HG02884 (cell line): Measurements from ENCODE around the gene TMEM163.
"Not testable (repeated sequence)": the region's sequence is repeated elsewhere in the genome, so short reads cannot be mapped to it uniquely, and the experiment has no call there.

Experiments
- ATAC-seq: cut with Tn5 transposase; IDR thresholded peaks from one replicate; pipeline ENCODE4 v1.9.1; 2021; ENCODE audit warnings: mild to moderate bottlenecking, moderate library complexity; ENCODE audit not compliant: unreplicated experiment

Gene TMEM163

DNA sequence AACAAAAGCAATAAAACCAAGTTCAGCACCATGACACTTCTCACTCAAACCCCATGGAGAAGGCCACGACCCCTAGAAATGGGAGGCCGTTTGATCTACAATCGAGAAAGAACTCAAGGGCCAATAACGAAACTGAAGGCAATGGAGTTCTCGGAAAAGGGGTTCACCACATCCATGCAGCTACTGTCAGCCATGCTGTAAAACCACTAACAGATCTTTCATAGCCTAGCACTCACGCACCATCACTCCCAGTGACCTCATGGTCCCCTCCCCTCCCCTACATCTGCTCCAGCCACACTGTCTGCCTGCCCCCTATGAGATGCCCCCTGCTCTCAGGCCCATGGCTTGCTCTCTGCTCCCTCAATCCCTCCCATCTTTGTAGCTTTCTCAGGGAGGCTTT, 135.3 kb downstream of the TMEM163 start:
- no peak for ATAC-seq

DNA sequence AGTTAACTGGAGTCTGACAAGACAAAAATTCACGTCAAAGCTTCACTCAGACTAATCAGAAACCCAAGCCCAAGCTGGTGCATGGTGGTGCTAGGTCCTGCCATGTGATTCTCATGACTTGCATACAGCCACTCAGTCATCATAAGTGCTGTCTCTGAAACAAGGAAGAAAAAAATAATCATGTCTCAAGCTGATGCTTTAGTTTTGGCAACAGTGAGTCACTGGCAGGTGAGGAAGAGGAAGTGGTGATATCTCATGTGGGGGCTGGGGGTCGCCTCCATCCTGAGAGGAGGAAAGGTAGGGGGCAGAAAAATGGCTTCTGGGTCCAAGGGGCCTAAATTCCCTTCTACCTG, 136.3 kb downstream of the TMEM163 start:
- ATAC-seq = no peak

DNA sequence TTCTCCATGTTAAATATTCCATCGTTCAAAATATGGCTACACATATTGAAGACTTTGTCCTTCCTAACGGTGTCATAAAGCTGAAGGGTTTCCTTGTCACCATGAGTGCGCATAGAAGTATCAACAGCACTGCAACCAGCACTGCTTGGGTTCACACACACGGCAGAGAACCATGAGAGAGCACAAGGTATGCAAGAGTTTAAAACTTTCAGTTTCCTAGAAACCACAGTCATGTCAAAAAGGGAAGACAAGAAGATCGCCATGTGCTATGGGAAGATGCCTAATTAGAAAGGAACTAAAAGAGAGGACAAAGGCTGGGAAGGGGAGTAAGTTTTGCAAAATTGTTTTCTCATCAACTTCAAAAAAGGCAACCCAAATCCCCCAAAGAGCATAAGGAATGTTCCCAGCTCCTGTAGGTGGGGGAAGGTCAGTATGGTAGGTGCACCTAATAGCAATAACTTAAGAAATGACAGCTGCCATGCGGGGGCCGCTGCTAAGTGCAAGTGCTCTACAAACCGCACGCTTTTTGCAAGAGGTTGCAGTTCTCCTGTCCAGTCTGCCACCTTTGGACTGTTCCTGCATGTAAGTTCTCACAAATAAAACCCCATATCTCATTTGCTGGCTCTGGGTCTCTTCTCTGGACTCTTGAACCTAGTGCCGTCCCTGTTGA, 136.8 kb downstream of the TMEM163 start:
- peak; percentile 71 for ATAC-seq

DNA sequence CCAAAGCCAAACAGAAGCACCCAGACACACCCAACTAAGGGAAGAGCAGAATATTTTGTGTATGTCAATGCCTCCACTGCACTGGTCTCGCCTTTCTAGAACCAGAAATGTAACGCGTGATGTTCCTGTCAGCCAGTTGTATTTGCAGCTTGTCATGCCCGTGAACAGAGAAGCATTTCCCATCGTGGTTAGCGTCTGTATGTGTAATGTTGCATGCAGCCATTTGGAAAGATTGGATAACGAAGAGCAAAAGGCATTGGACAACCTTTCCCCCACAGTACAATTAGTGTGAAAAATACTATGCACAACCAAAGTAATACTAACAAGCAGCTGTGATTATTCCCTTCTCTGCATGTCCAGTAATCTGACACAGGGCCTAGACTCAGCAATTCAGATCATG, 140.5 kb downstream of the TMEM163 start:
- ATAC-seq = no peak

DNA sequence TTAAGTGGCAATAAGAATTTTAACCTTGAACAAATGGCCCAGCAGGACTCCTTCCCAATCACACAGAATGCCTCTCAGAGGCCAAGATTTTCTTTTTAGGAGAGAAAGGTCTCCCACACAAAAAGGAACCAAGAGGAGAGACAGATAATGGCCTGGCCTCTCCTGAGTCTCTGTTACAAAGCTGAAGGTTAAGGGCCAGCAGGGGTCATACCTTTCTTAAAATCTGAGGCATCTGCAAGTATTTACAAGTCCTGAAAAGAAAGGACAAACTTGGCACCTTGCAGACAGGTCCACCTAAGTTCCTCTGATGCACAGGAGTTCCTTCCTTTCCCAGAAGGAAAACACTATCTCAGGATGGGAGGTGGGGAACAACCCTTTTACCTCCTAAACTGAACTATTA, 142.3 kb downstream of the TMEM163 start:
- ATAC-seq = no peak

DNA sequence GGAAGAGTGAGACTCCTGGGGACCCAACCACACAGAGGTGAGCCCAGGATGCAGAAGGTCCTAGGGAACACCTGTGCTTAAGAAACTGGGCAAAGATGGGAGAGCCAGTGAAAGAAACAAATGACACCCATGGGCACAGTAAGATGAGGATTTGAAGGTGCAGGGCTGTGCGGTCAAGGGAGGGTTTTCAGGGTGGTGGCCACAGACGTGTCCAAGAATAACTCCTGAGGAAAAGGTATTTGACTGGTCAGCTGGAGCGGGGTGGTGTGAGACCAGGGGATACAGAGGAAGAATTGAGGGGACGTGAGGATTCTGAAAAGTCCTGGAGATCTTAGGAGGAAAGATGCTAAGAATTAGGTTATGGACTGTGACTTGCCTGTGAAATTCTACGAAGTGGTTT, 142.9 kb downstream of the TMEM163 start:
- no peak for ATAC-seq

DNA sequence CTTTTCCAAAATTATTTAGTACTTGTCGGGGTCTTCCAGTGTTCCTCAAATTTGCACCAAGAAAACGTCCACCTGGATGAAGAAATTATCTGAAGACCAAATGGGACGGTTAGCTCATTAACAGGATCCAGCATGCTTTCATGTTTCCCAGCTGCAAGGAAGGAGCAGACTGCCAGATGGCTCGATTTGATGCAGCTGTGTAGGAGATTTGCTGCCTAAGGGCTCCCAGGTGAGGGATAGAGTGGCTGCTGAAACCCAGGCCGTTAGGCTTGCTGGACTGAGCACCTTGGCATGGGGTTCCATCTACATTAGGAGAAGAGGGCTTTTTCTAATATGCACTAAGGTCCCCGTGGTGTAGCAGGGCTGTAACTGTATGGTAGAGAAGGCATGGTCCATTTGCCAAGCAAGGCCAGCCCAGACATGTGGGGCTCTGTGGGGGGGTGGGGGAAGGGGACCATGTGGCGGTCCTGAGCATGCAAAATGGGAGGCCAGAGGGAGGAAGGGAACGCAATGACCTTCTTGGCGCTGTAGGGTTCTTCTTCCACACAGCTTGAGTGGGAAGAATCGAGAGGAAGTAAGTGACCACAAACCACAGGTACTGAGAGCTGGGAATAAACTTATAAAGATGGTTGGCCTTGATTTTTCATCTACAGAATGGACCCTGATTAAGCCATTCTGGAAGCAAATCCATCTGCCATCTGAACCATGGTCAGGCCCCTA, 144.0 kb downstream of the TMEM163 start:
- no peak for ATAC-seq

DNA sequence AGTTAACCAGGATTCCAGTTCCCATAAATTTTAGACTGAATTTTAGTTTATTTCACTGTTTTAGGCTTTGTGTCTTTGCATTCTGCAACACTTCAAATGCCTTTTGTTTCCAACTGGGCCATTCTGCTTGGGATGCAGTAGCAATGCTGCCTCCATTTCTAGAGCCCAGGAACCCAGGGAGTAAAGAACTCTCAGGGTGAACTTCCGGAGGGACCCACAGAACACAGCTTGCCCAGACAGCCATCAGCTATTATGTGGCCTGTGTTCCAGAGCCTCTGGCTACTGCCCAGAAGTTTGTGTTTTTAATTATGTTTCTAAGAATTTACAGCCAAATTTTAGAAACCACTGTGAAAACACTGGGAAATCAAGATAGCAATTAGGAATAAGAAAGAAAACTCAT, 145.1 kb downstream of the TMEM163 start:
- no peak for ATAC-seq

DNA sequence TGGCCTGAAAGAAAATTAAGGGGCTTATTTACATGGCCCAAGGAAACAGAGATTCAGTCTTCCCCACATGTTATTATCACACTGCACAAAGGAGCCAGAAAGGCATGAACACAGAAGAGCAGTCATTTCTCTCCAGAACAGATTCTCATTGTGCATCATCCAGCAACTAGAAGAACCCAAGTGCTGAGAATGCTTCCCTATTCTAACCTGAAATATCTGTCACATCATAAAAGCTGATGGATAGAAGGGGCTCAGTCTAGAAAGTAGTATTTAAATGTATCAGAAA, 145.8 kb downstream of the TMEM163 start:
- ATAC-seq = no peak

DNA sequence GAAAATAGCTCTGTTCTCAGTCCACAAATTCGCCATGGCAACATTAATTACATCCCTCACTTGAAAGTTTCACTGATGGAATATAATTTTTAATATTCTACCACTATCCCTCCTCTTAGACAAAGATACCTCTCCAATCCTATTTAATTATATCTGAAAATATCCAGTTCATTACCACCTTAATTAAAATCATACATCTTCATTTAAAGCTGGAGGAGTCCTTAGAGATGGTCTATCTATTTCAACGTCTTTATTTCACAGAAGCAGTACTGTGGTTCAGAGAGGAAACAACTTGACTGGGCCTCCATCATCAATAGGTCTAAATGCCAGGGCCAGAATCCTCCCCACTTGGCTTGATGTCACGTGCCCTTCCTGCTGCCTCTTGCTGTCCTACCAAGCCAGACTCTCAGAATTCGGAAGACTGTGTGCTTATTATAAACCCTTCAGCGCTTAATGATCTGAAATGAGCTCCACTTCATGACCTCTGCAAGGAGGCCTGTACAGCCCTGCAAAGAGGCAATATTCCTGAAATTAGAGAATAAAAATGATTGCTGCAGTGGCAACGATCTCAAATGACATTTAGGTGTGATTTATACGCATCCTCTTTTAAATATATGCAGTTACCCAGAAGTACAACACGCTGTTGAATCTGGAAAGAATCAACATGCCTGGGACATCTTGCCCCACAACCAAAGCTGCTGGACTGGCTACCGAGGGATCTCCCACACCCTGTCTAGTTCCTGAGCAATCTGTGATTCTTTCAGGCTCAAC, 146.3 kb downstream of the TMEM163 start:
- ATAC-seq = no peak

DNA sequence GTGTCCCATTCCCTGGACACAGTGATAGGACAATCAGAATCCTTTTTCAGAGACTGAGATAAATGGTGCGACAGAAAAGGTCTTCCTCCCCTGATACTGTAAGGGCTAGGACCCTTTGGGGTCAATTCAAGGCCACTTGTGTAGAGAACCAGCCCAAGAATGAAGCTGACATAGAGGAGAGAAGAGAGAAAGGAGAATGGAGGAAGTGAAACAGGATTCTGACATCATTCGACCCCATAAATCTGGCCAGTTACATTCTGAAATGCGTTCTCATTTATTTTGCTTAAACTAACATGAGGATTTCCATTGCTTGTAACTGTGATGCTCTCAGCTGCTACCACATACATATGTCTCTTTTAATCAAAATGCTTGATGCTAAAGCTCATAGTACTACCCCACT, 148.1 kb downstream of the TMEM163 start:
- ATAC-seq = no peak

DNA sequence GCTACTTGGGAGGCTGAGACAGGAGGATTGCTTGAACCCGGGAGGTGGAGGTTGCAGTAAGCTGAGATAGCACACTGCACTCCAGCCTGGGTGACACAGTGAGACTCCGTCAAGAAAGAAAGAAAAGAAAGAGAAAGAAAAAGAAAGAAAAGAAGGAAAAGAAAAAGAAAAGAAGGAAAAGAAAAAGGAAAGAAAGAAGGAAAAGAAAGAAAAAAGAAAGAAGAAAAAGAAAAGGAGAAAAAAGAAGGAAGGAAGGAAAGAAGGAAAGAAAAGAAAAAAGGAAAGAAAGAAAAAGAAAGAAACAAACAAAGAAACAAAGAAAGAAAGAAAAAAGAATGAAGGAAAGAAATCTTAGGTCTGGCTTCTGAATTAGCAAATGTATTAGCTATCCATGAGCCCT, 150.4 kb downstream of the TMEM163 start:
- ATAC-seq = no peak

DNA sequence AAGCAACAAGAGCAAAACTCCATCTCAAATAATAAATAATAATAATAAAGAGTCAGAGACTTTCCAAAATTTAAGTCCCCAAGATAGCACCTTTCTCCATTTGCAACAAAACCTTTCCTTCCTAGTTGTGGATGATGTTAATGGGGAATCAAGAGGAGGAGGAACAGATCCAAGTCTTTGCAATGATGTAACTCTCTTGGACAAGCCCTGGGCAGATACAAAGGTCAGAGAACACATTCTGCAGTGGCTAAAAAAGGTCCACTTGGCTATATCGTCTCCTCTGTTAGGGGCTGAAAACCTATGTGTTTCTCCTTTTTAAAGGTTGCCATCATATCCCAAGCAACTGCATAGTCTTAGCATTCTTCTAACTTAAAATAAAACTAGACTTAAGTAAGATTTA, 151.1 kb downstream of the TMEM163 start:
- no peak for ATAC-seq

DNA sequence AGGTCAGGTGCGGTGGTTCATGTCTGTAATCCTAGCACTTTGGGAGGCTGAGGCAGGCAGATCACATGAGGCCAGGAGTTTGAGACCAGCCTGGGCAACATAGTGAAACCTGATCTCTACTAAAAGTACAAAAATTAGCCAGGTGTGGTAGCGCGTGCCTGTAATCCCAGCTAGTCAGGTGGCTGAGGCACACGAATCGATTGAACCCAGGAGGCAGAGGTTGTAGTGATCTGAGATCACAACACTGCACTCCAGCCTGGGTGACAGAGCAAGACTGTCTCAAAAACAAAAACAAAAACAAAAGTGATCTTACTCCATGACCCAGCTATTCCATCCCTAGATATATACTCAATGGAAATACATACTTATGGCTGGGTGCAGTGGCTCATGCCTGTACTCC, 153.8 kb downstream of the TMEM163 start:
- not testable (repeated sequence) for ATAC-seq

DNA sequence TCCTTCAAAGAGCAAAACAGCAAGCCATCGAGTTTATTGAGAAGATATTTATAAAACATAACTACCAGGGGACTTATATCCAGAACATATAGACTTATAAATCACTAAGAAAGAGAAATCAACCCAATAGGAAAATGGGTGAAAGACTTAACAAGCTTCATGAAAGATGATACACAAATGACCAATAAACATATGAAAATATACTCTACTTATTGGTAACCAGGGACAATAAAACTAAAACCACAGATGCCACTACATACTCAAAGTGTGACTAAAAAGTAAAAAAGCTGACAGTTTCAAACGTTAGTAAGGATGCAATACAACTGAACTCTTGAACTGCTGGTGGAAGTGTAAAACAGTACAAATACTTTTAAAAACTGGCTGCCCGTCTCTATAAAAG, 154.3 kb downstream of the TMEM163 start:
- no peak for ATAC-seq

DNA sequence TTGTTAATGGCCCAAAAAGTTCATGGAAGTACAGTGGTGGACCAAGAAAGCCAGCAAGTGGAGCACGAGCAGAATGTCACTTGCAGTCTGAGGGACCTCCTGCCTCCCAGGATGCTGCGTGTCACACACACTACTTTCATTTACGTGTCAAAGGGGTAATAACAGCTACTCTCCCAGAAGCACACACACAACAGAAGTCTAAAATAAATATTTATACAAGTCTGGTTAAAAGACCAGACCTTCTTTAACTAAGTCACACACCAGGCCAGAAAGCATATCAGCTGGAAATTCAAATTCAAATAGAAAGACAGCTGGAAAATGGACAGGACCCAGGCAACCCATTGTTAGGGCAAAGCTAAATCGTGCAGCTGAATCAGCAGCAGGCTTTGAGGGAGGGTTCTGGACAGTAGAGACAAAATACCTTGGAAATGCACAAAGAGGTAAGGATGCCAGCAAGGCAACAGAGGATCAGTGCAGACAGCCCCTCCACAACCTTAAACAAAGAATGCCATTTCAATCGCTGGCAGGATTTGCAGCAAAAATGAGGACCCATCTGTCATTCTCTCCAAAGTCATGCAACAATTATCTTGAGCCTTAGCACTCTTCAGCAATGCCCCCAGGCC, 160.5 kb downstream of the TMEM163 start:
- ATAC-seq = no peak

DNA sequence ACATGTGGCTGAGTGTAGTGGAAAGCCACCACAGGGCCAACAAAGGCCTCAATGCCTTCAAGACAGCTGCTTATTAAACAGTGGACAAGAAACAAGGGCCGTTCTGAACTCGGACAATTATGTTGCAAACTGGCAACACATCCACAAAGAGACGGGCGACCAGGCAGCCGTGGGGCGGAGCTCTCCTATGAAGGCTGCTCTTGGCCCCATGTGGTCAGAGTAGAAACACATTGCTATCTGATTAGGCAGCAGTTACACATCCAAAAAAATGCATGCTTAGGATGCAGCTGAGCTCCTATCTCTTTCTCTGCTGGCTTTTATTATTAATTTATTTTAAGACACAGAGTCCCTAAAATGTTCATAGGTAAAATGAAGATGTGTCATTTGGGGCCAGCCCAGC, 163.4 kb downstream of the TMEM163 start:
- ATAC-seq = no peak

DNA sequence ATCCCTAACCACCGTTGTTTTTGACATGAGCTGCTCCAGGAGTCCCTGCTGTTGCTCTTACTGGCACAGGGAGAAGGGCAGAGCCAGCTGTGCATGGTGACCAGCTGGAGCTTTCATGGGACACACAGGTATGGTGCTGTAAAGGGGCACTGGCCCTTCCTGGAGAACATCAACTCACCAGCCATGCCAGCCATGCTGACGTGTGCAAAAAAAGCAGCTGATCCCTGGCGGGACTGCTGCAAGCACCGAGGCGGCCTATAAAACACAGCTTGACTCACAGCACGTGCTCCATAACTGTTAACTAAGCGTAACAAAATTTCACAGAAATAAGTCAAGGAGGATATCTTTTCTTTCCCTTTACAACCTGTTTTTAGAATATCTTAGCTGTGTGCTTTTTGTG, 165.1 kb downstream of the TMEM163 start:
- ATAC-seq = no peak

DNA sequence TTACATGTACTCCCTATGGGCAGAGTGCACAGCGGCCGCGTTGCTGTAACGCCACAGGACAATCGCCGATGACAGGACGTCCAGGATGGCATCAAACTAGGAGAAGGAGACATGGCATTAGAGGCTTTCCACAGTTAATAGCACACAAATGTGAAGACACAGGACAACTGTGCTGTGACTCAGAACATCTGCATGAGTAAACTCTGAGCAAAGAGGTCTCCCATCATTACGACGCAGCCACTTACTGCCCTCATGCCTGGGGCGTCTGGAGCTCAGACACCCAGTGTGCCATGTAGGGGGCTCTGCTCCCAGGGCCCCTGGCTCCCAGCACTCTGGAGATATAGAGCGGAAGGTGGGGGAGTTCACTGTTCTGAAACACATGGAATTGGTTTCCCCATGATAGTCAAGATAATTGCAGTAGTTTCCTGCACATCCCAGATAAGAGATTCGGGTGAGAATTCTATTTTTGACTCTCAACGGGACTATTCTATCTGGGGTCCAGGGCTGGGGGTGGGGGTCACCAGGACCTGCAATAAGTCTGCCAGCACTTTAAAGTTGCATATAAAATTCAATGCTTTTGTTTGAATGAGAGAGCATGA, 168.1 kb downstream of the TMEM163 start:
- no peak for ATAC-seq

DNA sequence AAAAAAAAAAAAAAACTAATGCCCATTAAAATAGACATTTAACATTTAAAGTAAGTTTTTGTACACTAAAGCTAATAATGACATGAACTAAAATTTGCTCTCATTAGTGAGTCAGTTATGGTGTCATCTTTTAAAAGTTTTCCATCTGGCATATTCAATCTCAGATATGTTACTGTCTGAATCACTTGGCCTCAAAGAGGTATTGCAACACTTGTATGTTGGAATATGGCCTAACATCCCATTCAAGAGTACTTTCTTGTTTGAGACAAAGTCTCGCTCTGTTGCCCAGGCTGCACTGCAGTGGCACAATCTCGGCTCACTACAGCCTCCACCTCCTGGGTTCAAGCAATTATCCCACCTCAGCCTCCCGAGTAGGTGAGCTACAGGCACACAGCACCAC, 169.7 kb downstream of the TMEM163 start:
- ATAC-seq = no peak

DNA sequence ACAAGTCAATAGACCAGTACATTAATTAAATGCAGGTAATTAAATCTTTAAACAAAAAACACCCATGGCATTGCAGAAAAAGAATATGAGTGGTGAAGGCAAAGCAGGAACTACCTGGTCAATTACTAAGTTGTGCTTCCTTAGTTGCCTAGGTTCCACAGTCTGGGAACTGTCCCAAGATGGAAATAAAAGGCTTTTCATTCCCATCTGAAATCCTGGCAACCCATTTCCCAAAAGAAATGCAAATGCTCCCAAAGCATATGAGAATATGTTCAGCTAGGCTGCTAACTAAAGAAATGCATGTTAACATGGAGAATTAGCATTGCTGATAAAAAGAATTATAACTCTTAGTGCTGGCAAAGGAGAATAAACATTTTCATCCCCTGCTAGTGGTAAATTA, 177.8 kb downstream of the TMEM163 start:
- no peak for ATAC-seq

DNA sequence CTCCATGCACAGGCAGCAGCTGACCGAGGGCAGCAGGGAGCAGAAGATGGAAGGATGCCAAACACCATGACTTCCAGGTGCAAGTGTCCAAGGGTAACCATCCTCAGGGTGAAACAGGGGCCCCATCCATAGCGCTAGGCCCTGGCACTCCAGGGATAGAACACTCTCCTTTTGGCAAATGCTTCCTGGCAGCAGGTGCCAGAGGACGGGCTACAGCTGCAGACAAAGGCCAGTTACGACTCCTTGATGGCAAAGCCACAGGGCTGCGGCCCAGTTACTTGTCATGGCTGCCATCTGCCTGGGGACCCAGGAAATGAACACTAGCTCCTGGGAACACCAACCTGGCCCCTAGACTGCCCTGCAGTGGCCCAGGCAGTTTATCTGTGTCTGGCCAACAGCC, 178.8 kb downstream of the TMEM163 start:
- no peak for ATAC-seq
